ENCODE data around the gene MMP23B.

MMP23B gene

DNA sequence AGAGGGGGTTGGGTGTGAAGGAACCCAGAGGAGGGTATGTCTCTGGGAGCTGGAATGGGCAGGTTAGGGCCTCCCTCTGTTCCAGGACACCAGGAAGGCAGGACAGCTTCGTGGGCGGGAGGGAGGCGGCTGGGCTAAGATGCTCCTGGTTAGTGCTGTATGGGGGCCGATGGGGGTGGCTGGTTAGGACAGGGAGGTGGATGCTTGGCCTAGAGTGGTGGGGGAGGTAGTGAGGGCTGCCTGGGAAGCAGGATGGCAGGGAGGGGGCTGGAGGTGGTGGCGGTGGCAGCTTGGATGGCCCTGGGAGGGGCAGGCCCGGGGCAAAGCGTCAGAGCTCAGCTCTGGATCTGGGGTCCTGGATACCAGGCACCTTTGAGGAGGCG, 6.2 kb upstream of the MMP23B start:
- no peaks in the 10 kb centered on the region for H3K9me3 ChIP-seq (ENCODE audit: insufficient read depth, low read length, severe bottlenecking)
- H2AFZ ChIP-seq (ENCODE audit: low read depth, low read length) = no peak overlapping the region
- ATAC-seq (ENCODE audit: insufficient read depth, low read depth) (no peak), DNase-seq (no peak)
- no peak overlapping the region for H3K4me3 ChIP-seq (ENCODE audit: low read depth in 1 of 2, low read length in 2 of 2)
- no peak overlapping the region for H3K27ac ChIP-seq (ENCODE audit: low read length)
- H3K4me2 ChIP-seq (ENCODE audit: insufficient read depth, low read length) = no peak overlapping the region
- no peaks in the 10 kb centered on the region for H3K79me2 ChIP-seq (ENCODE audit: insufficient read depth, low read length)
- no peak overlapping the region for H3K9ac ChIP-seq (ENCODE audit: low read depth, low read length)
- no peak for TF ChIP-seq EZH2 (IDR thresholded peaks at IDR 0.05; ENCODE audit: borderline replicate concordance, low read depth, low read length, severe bottlenecking)
- TF ChIP-seq, protein P1, sequence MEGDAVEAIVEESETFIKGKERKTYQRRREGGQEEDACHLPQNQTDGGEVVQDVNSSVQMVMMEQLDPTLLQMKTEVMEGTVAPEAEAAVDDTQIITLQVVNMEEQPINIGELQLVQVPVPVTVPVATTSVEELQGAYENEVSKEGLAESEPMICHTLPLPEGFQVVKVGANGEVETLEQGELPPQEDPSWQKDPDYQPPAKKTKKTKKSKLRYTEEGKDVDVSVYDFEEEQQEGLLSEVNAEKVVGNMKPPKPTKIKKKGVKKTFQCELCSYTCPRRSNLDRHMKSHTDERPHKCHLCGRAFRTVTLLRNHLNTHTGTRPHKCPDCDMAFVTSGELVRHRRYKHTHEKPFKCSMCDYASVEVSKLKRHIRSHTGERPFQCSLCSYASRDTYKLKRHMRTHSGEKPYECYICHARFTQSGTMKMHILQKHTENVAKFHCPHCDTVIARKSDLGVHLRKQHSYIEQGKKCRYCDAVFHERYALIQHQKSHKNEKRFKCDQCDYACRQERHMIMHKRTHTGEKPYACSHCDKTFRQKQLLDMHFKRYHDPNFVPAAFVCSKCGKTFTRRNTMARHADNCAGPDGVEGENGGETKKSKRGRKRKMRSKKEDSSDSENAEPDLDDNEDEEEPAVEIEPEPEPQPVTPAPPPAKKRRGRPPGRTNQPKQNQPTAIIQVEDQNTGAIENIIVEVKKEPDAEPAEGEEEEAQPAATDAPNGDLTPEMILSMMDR (IDR thresholded peaks at IDR 0.05; ENCODE audit: borderline replicate concordance, extremely low read depth, low read length, poor library complexity, severe bottlenecking) = no peak
- no peaks in the 10 kb centered on the region for H3K27me3 ChIP-seq (ENCODE audit: insufficient read depth, low read length, poor library complexity)
- peaks cover 11% of the 10 kb centered on the region for H3K4me1 ChIP-seq (ENCODE audit: insufficient read depth, low read length)
- no peaks in the 10 kb centered on the region; the same call in 1 of the 2 replicates for H4K20me1 ChIP-seq (ENCODE audit: insufficient read depth, low read length)
- H3K36me3 ChIP-seq (ENCODE audit: insufficient read depth, low read length) = no peaks in the 10 kb centered on the region

DNA sequence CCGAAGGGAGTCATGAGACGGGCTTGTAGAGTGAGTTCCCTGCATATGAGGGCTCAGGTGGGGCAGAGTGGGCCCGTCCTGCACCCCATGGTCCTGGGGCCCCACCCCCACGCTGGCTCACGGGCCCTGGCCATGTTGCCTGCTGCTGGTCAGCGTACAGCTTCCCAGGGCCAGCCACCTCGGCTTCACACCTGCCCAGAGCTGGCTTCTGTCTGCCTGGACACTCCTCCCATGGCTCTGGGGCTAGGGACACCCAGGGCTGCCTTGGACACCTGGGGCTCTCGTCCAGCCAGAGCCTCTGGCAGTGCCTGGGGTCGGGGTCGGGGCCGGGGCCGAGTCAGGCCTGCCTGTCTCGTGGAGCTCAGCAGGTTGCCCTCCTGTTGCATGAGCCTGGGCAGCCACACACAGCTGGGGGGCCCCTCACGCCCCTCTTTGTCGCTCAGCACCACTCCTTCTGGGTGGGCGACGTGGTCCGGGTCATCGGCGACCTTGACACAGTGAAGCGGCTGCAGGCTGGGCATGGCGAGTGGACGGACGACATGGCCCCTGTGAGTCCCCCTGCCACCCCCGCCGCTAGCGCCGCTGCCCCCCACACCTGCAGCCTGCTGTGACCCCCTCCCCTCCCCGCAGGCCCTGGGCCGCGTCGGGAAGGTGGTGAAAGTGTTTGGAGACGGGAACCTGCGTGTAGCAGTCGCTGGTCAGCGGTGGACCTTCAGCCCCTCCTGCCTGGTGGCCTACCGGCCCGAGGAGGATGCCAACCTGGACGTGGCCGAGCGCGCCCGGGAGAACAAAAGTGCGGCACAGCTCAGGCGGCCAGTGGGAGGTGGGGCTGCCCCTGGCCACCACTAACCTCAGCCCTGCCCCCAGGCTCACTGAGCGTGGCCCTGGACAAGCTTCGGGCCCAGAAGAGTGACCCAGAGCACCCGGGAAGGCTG, 5.5 kb upstream of the MMP23B start:
- no peak overlapping the region for H2AFZ ChIP-seq (ENCODE audit: low read depth, low read length)

DNA sequence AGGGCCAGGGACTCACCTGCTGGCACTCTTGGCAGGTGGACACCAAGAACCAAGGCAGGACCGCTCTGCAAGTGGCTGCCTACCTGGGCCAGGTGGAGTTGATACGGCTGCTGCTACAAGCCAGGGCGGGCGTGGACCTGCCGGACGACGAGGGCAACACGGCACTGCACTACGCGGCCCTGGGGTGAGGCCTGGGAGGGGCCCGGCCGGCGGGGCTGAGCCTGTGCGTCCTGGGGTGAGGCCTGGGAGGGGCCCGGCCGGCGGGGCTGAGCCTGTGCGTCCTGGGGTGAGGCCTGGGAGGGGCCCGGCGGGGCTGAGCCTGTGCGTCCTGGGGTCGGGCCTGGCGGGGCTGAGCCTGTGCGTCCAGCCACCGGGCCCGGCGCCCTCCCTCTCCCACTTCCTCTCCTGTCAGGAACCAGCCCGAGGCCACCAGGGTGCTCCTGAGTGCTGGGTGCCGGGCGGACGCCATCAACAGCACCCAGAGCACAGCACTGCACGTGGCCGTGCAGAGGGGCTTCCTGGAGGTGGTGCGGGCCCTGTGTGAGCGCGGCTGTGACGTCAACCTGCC, 4.6 kb upstream of the MMP23B start:
- Histone ChIP-seq H4K20me1 (ENCODE audit: insufficient read depth, low read length) (no peaks in the 10 kb centered on the region; the same call in 1 of the 2 replicates), H3K79me2 (ENCODE audit: insufficient read depth, low read length) (no peaks in the 10 kb centered on the region), H2AFZ (ENCODE audit: low read depth, low read length) (no peak overlapping the region), H3K4me2 (ENCODE audit: insufficient read depth, low read length) (no peak overlapping the region), H3K27ac (ENCODE audit: low read length) (no peak overlapping the region), H3K4me1 (ENCODE audit: insufficient read depth, low read length) (peaks cover 15% of the 10 kb centered on the region), H3K27me3 (ENCODE audit: insufficient read depth, low read length, poor library complexity) (no peaks in the 10 kb centered on the region), H3K9me3 (ENCODE audit: insufficient read depth, low read length, severe bottlenecking) (no peaks in the 10 kb centered on the region), H3K36me3 (ENCODE audit: insufficient read depth, low read length) (no peaks in the 10 kb centered on the region), H3K9ac (ENCODE audit: low read depth, low read length) (no peak overlapping the region), H3K4me3 (ENCODE audit: low read depth in 1 of 2, low read length in 2 of 2) (no peak overlapping the region)
- DNase-seq (no peak), ATAC-seq (ENCODE audit: insufficient read depth, low read depth) (no peak)
- no peak for TF ChIP-seq EZH2 (IDR thresholded peaks at IDR 0.05; ENCODE audit: borderline replicate concordance, low read depth, low read length, severe bottlenecking)
- TF ChIP-seq, protein P1 (IDR thresholded peaks at IDR 0.05; ENCODE audit: borderline replicate concordance, extremely low read depth, low read length, poor library complexity, severe bottlenecking) = no peak

More for the DNA sequence above, 5.5 kb upstream of the MMP23B start:
- Histone ChIP-seq H3K79me2 (ENCODE audit: insufficient read depth, low read length) (no peaks in the 10 kb centered on the region), H3K27me3 (ENCODE audit: insufficient read depth, low read length, poor library complexity) (no peaks in the 10 kb centered on the region), H4K20me1 (ENCODE audit: insufficient read depth, low read length) (no peaks in the 10 kb centered on the region; the same call in 1 of the 2 replicates), H3K4me3 (ENCODE audit: low read depth in 1 of 2, low read length in 2 of 2) (no peak overlapping the region), H3K9me3 (ENCODE audit: insufficient read depth, low read length, severe bottlenecking) (no peaks in the 10 kb centered on the region), H3K36me3 (ENCODE audit: insufficient read depth, low read length) (no peaks in the 10 kb centered on the region), H3K4me2 (ENCODE audit: insufficient read depth, low read length) (no peak overlapping the region), H3K27ac (ENCODE audit: low read length) (no peak overlapping the region), H3K4me1 (ENCODE audit: insufficient read depth, low read length) (peaks cover 15% of the 10 kb centered on the region), H3K9ac (ENCODE audit: low read depth, low read length) (no peak overlapping the region)
- no peak for TF ChIP-seq EZH2 (IDR thresholded peaks at IDR 0.05; ENCODE audit: borderline replicate concordance, low read depth, low read length, severe bottlenecking)
- TF ChIP-seq, protein P1 (IDR thresholded peaks at IDR 0.05; ENCODE audit: borderline replicate concordance, extremely low read depth, low read length, poor library complexity, severe bottlenecking) = no peak
- no peak for DNase-seq
- ATAC-seq (ENCODE audit: insufficient read depth, low read depth) = no peak
